ENCODE results near the gene TBK1.

The TBK1 gene

DNA sequence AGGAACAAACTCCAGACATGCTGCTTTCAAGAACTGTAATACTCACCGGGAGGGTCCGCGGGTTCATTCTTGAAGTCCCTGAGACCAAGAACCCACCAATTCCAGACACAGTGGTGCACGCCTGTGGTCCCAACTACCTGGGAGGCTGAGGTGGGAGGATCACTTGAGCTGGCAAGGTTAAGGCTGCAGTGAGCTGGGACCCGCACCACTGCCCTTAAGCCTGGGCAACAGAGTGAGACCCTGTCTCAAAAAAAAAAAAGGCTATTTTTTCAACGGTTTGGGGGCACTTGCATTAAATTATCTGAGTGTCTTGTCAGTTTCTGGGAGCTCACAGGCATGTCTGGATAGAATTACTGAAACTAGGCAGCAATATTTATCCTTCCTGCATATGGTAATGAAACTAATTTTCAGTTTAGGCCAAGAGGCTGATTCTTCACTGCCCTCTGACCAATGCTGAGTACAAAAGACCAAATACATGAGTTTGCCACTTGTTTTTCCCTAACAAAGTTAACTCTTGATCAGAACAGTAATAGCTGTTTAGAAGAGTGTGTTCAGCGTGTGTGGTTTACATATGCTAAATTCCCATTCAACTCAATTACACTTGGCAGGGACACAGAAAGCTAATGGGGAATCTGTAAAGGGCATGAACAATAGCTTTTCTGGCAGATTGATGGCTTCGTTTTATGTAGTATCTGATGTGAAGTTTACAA lies 92.6 kb downstream of the TBK1 start:
- peak; percentile 51 for DNase-seq (ENCODE audit: low read depth, low spot score)

DNA sequence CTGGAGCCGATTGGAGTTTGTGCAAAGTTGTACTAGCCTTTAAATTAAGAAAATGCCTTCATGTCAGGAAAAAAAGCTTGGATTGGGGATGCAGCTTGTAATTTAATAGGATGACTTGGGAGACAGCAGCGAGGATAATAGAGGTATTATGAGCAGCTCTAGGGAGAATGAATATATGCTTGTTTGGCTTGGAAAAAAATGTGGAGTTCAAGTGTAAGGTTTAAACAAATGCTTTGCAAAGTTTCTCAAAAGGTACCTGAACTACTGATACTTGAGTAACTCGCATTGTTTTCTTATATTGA lies 93.1 kb downstream of the TBK1 start:
- no peak for DNase-seq (ENCODE audit: low read depth, low spot score)

DNA sequence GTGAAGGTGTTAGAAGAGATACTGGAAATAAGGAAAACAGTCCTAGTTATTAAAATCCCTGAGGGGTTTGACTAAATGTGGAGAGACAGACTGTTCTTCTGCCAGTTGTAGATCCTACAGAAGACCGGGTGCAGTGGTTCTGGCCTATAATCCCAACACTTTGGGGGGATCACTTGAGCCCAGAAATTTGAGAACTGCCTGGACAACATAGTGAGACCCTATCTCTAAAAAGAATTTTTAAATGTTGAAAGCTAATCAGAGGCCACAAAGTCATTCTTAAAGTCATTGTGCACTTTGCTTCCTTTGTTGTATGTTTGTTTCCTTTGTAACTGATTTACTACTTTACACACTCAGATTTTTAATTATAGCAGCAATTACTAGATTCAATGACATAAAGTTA lies 97.2 kb downstream of the TBK1 start:
- DNase-seq (ENCODE audit: low read depth, low spot score), result no peak

DNA sequence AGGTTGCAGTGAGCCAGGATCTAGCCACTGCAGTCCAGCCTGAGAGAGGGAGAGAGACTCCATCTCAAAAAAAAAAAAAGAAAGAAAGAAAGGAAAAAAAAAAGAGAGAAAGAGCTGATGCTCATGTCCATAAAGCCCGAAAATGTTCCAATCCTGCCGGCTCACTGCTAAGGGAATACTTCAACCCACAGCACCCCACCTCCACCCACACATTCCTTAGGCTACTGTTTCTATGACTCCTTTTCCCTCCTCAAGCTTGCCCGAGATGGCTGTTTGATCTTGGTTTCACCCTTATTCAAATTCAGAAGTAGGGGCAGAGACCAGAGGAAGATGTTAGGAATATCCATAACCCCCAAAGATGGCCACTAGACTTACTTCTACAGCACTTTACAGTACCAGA lies 98.8 kb downstream of the TBK1 start:
- DNase-seq (ENCODE audit: low read depth, low spot score), result no peak

DNA sequence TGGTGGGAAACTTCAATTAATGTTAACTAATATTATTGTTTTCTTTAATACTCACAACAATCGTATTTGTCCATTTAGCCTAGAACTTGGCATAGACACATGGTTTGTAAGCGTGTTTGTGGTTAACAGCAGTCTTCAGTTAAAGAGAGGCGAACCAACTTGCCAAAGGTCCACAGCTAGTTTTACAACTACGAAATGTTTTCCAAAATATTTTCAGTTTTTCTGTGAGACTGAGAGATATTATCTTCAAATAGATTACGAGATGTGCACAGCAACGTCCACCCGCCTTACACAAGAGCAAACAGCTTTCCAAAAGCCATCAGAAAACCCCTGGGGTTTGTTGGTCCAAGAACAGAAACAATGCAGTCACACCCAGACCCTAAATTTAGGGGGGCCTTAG lies 99.8 kb downstream of the TBK1 start:
- no peak for DNase-seq (ENCODE audit: low read depth, low spot score)
